Retinal pigment epithelial cell (primary cell): ENCODE results near the gene KIFC3.

ENCODE experiments used
- DNase-seq: peaks from one replicate; pipeline ENCODE4 v3.0.0-alpha.2; 2010; ENCODE audit warnings: low read depth
- H3K4me3 ChIP-seq: 2 replicates; pipeline ENCODE4 v1.5.1; 2011; ENCODE audit warnings: mild to moderate bottlenecking, low read length, control low read depth, moderate library complexity
- CTCF ChIP-seq: conservative IDR thresholded peaks from 2 replicates; pipeline ENCODE4 v1.5.1; 2011; ENCODE audit warnings: low read depth, low read length, control low read depth, inconsistent platforms

KIFC3 gene

GRCh38 chr16:57801809-57802340 is 416 bp downstream of the KIFC3 start:
- DNase-seq = no peak
- no peak for TF ChIP-seq CTCF
- H3K4me3 ChIP-seq = peak overlapping the region; percentile 66

- no peak for DNase-seq
- TF ChIP-seq CTCF = peak; percentile 11
- H3K4me3 ChIP-seq = peak overlapping the region; percentile 66
Measured at GRCh38 chr16:57801098-57801808, 1.0 kb downstream of the KIFC3 start.

- TF ChIP-seq CTCF = no peak
- no peak for DNase-seq
- peak overlapping the region; percentile 66 for H3K4me3 ChIP-seq
Measured at GRCh38 chr16:57800200-57801097, 1.8 kb downstream of the KIFC3 start.

- no peak for TF ChIP-seq CTCF
- no peak for DNase-seq
- H3K4me3 ChIP-seq = no peak overlapping the region
Measured at GRCh38 chr16:57799600-57800199, 2.6 kb downstream of the KIFC3 start.

GRCh38 chr16:57798953-57799599 is 3.2 kb downstream of the KIFC3 start:
- no peak for TF ChIP-seq CTCF
- DNase-seq = no peak
- H3K4me3 ChIP-seq = no peak overlapping the region

- peak overlapping the region; percentile 8 for H3K4me3 ChIP-seq
- no peak for DNase-seq
- TF ChIP-seq CTCF = no peak
Measured at GRCh38 chr16:57798267-57798810, 4.0 kb downstream of the KIFC3 start.
